HEK293 (cell line): Measurements from ENCODE around the gene RIOK1.

Experiments used
- CTCF ChIP-seq: fragments of 450-650 bp; formaldehyde crosslinking; IDR thresholded peaks from 2 replicates; pipeline ENCODE4 v1.5.1; 2016; ENCODE audit warnings: missing biosample characterization, missing genetic modification characterization
- HOXD13 ChIP-seq: sonication (generic); formaldehyde crosslinking; IDR thresholded peaks from 2 replicates; pipeline ENCODE4 v1.8.0; 2022; ENCODE audit warnings: missing genetic modification reagents, borderline replicate concordance
- KLF16 ChIP-seq: fragments of 450-650 bp; formaldehyde crosslinking; IDR thresholded peaks from 2 replicates; pipeline ENCODE4 v1.5.1; 2017; ENCODE audit warnings: missing biosample characterization, missing genetic modification characterization
- PRDM2 ChIP-seq: fragments of 450-650 bp; formaldehyde crosslinking; IDR thresholded peaks from 2 replicates; pipeline ENCODE4 v1.5.1; 2016; ENCODE audit warnings: missing biosample characterization, missing genetic modification characterization, borderline replicate concordance
- PRDM4 ChIP-seq: fragments of 450-650 bp; formaldehyde crosslinking; IDR thresholded peaks from 2 replicates; pipeline ENCODE4 v1.5.1; 2017; ENCODE audit warnings: missing biosample characterization, missing genetic modification characterization
- ZNF274 ChIP-seq, 2 experiments: fragments of 200-500 bp in 1 of 2; fragments of 450-650 bp in 1 of 2; sonication (Bioruptor generic) in 1 of 2; formaldehyde crosslinking in 1 of 2; IDR thresholded peaks; 2 replicates each; pipeline versions ENCODE4 v1.5.1 to v1.6.1; 2014 to 2016; ENCODE audit warnings: borderline replicate concordance in 1 of 2, inconsistent platforms in 1 of 2, low read length in 1 of 2, missing biosample characterization in 1 of 2, missing genetic modification characterization in 1 of 2
- ZNF350 ChIP-seq: fragments of 450-650 bp; formaldehyde crosslinking; IDR thresholded peaks from 2 replicates; pipeline ENCODE4 v1.5.0; 2017; ENCODE audit warnings: missing biosample characterization, mild to moderate bottlenecking, missing genetic modification characterization
- ZNF560 ChIP-seq: fragments of 450-650 bp; formaldehyde crosslinking; IDR thresholded peaks from 2 replicates; pipeline ENCODE4 v1.5.1; 2017; ENCODE audit warnings: missing biosample characterization, missing genetic modification characterization, borderline replicate concordance
- ZNF704 ChIP-seq: fragments of 450-650 bp; formaldehyde crosslinking; IDR thresholded peaks from 2 replicates; pipeline ENCODE4 v1.5.1; 2016; ENCODE audit warnings: missing biosample characterization, missing genetic modification characterization
- ZXDB ChIP-seq: fragments of 450-650 bp; formaldehyde crosslinking; IDR thresholded peaks from 2 replicates; pipeline ENCODE4 v1.5.1; 2016; ENCODE audit warnings: missing biosample characterization, missing genetic modification characterization

- no peak for TF ChIP-seq ZNF350 (tag by site-specific recombination)
- no peak for TF ChIP-seq CTCF (tag by site-specific recombination)
- no peak for TF ChIP-seq HOXD13 (CRISPR knock-in tag)
- no peak for TF ChIP-seq ZNF274 (IDR thresholded peaks at IDR 0.05; ENCODE audit: low read length)
- no peak for TF ChIP-seq ZNF274 (tag by site-specific recombination; IDR thresholded peaks at IDR 0.05; ENCODE audit: borderline replicate concordance)
- no peak for TF ChIP-seq PRDM2 (tag by site-specific recombination)
- TF ChIP-seq KLF16 (tag by site-specific recombination): no peak
- TF ChIP-seq ZNF560 (tag by site-specific recombination): no peak
- no peak for TF ChIP-seq ZNF704
- no peak for TF ChIP-seq PRDM4
- TF ChIP-seq ZXDB: no peak
Observed at GRCh38 chr6:7424058-7424457, 34.5 kb downstream of the RIOK1 start.
